NOMO-1 treated with dmso at 0.1 percent for 144 hours (cell line): ENCODE data around the gene MTX3.

Experiments used
- DNase-seq: peaks from one replicate; lab custom pipeline; 2025; ENCODE audit not compliant: unreplicated experiment; lab: John Stamatoyannopoulos, UW

Gene MTX3

DNA sequence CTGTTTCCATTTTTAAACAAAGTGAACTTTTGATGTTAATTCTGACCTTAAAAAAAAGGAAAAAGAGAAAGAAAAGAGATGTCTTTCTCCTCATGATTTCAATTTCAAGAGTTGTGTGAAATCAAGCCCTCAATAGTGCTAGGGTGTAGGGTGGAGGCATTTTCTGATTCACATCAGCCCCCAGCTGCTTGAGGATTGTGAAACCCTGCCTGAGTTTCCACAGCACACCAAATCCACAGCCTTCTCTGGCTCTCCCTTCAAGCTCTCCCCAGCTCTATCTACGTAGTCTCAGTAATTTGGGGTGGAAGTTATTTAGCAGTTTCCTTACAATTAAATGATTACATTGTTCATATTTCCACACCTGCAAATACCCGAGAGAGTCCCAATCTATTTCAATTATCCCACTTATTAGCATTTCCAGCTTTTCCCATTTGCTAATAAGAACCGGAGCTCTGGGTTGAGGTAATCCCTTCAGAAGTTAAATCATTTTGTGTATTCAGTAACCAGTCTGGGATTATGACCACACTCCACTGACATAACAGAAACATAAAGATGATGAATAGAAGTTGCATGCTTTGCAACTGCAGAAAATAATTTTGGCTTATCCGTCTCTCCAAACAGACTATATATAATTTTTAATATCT lies 54.9 kb downstream of the MTX3 start:
- no peak for DNase-seq

DNA sequence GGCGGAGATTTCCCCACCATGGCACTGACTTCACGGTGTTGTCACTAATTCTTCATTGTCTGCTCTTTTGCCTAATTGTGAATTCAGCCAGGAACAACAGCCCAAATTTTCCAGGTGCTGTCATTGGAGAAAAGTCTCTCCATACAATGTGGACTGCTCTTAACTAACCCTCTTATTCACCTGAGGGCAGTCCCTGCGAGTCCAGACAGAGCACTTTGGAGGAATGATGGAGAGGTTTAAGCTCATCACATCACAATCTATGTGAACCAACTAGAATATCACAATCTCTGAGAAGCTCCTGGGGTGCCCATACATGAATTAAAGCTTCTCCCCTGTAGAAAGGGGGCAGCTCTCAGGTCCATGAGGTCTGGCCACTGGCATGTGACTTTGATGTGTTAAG lies 56.4 kb downstream of the MTX3 start:
- DNase-seq = no peak

DNA sequence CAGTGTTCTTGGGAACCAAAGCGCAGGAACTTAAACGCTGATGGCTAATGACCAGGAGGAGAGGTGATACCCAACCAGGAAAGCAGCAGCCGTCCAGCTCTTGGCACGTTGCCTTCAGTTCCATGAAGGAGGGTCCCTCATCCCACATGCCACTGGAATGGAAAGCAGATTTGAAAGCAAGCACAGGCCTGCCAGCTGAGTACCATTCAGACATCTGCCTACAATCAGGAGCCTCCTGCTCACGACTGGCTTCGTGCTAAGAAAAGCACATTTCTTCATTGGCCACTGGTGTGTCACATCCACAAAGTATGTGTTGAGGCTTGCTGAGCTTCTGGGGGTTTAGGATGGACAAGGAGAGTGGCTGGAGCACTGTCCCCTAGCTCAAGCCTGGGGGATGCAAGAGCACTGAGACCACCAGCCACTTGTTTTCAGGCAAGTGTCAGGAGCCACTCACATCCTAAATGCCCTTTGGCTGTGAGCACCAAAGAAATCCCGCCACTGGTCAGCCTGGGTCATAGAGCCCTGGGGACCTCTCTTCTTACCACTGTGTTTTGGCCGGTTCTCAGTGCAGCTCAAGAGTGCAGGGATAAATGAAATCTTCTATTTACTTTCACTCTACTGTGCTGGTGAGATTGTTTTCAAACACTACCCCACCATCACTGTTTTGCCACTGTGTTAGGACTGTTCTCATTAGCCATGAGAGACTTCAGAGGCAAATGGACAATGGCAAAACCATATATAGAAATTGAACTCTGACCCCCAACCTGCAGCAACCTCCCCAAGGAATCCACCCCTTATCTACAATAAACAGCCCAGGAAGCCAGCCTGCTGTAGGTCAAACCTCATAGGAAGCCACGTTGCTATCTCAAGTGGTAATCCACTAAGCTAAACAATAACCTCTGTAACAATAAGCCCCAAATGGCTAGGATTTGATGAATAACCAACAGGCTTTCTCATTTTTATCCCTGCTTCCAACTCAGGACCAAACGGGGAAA lies 58.3 kb downstream of the MTX3 start:
- DNase-seq = no peak

DNA sequence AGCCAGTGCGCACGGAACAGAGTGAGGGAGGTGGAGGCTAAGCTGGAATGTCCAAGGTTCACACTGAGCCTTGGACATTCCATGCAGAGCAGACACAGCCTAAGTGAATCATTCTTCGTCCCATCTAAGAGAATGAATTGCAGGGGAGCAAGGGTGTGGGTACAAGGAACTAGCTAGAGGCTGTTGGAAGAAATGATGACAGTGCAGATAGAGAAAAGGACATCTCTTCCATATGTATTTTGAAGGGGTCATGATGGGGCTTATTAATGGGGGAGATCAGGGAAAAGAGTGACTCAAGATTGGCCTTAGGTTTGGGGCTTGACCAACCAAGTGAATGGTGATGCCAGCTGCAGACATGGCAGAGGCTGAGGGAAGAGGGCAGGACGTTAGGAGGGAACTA lies 59.2 kb downstream of the MTX3 start:
- DNase-seq = no peak

DNA sequence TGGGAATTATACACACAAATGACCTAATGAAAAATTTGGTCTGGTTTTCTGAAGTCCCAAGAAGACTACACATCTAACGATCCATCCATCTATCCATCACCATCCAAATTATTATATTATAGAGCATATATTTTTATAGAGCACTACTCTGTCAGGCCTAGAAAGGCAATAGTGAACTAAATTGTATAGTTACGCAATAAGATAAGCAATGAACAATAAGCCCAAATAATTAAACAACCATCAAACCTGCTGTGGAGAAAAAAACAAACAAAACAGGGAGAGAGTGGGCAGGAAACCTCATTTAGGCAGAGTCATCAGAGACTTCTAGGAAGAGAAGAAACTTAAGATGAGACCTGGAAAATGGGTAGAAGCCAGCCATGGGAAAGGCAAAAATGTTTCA lies 59.7 kb downstream of the MTX3 start:
- DNase-seq = no peak

DNA sequence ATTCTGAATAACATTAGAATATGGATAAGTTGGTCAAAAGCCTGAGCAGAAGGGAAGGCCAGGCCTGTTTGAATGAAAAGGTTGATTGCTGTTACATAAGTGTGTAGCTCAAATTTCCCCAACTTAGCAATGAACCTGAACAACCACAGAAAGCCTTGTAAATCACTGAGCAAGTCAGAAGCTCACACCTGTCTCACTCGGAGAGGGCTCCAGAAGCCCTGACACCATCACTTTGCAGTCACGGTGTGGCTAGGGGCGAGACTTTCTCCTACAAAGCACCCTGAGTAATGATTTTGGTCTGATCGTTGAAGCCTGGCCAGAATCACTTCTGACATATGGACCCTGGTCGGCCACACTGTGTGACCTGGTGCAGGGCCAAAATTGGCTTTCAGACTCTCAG lies 62.0 kb downstream of the MTX3 start:
- DNase-seq = no peak
